ENCODE measurements around the gene KIAA0513.
A peak's percentile ranks its signal among the peaks of the same experiment; 100 is the strongest.
"Not testable (repeated sequence)": the region's sequence is repeated elsewhere in the genome, so short reads cannot be mapped to it uniquely, and the experiment has no call there.

KIAA0513 gene

GRCh38 chr16:85123441-85123840 lies 95.8 kb downstream of the KIAA0513 start:
- DNase-seq: not testable (repeated sequence)

GRCh38 chr16:85123891-85124635 lies 96.5 kb downstream of the KIAA0513 start:
- DNase-seq: no peak

GRCh38 chr16:85124636-85125346 lies 97.2 kb downstream of the KIAA0513 start:
- DNase-seq: no peak

DNA sequence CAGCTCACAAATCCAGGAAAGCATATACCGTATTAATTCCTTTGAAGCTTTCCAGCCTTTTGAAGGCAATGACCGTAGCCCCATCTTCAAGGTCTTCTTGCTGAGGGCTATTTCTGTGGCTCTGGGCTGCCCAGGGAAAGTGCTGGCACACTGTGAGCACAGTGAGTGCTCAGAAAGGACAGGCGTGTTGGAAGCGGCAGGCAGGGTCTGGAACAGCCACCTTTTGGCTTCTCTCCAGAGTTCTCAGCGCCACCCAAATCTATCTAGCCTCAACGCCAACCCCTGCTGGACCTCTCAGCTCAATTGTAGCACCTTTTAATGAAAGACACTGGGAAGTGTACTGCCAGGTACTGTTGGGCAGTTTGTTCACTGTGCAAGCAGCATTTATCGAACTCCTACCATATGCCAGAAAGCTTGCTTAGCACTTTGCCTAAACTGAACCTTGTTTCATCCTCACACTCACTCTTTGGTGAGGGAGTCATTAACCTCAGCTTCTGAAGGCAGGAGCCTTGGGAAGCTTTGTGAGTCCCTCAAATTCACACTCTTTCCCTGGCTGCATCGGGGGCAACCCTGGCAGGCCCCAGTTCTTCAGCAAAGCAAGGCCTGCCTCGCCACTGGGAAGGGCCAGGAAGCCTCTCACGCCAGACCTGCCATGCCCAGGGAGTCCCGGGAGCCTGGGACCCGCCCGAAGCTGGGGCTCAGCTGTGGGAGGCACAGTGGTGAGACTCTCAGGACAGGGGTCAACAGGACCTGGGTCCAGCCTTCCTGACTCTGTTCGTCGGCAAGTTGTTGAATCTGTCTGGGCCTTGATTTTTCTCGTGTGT lies 98.2 kb downstream of the KIAA0513 start:
- no peak for DNase-seq

- no peak for DNase-seq
Observed at GRCh38 chr16:85126394-85126704, 98.8 kb downstream of the KIAA0513 start.

- peak; percentile 67 for DNase-seq
Observed at GRCh38 chr16:85126705-85127378, 99.2 kb downstream of the KIAA0513 start.

DNA sequence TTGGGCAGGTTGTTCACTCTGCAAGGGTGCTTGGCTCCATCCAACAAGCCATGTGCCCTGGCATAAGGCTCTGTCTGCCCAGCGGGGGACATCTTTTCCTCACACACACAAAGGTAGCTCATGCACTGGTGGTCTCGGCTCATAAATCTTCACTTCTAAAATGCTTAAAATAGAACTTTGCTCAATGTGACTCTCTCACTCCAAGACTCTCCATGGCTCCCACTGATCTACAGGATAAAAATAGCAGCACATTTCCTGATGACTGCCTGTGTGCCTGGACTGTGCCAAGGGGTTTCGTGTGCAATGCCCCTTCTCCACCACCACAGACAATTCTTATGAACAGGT lies 99.8 kb downstream of the KIAA0513 start:
- no peak for DNase-seq

DNA sequence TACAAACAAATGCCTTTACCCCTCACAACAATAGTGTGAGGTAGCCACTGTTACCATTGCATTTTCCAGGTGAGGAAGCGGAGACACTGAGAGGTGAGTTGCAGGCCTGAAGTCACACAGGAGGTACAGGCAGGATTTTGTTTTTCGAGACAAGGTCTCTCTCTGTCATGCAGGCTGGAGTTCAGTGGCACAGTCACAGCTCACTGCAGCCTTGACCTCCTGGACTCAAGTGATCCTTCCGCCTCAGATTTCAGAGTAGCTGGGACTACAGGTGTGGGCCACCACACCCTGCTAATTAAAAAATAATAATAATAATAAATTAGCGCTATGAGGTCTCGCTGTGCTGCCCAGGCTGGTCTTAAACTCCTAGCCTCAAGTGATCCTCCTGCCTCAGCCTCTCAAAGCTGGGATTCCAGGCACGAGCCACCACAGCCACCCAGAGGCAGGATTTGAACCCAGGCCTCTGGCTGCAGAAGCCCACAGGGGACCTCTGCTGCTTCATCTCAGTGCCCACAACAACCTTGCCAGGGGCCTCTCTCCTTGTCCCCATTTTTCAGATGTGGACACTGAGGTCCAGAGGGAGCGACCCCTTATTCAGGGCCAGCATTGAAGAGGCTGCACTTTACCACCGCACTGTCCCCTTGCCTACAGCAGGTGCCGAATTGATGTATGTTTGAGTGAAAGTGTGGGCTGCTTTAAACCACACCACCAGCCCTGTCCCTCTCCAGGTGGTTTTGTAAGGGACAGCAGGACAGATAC lies 100.7 kb downstream of the KIAA0513 start:
- DNase-seq: no peak

DNA sequence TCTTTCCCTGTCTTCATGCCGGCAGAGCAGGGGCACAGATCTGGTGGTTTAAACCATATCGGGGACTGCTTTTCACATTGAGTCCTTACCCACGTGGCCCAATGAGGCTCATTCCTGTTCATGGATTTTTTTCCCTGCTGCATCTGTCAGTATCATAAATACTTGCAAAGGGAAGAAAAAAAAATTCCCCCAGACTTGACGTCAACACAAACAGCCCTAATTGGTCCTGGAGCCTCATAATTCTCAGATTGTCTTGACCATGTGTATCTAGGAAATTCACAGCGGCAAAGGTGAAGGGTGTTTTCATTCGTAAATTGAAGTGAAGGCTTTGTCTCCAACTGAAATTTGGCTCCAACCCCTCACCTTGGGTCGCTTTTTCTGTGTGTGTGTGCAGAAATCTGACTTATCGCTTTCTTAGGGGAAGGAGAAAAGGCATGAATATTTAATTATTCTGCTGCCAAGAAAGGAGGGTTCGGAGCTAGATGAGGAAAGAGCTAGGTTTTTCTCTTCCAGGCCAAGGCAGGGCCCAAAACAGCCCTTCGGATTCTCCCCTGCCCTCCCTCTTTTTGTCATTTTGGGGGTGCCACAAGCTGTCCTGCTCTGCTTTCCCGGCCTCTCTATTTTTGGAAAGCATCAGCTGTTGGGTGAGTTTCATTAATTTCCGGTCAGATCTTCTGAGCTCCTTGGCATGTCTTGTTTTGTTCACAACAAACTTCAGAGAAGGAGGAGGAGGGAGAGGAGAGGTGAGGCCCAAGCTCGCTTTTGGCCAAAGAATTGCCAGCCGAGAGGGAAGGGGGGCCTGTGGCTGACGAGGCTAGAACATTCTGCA lies 102.5 kb downstream of the KIAA0513 start:
- no peak for DNase-seq

- DNase-seq: no peak
Observed at GRCh38 chr16:85130705-85131028, 103.1 kb downstream of the KIAA0513 start.

- no peak for DNase-seq
Observed at GRCh38 chr16:85132456-85133289, 105.1 kb downstream of the KIAA0513 start.

- DNase-seq: no peak
Observed at GRCh38 chr16:85133290-85133599, 105.7 kb downstream of the KIAA0513 start.

- DNase-seq: no peak
Observed at GRCh38 chr16:85134076-85134788, 106.6 kb downstream of the KIAA0513 start.

- no peak for DNase-seq
Observed at GRCh38 chr16:85134789-85135142, 107.2 kb downstream of the KIAA0513 start.

- no peak for DNase-seq
Observed at GRCh38 chr16:85136213-85136701, 108.7 kb downstream of the KIAA0513 start.

DNA sequence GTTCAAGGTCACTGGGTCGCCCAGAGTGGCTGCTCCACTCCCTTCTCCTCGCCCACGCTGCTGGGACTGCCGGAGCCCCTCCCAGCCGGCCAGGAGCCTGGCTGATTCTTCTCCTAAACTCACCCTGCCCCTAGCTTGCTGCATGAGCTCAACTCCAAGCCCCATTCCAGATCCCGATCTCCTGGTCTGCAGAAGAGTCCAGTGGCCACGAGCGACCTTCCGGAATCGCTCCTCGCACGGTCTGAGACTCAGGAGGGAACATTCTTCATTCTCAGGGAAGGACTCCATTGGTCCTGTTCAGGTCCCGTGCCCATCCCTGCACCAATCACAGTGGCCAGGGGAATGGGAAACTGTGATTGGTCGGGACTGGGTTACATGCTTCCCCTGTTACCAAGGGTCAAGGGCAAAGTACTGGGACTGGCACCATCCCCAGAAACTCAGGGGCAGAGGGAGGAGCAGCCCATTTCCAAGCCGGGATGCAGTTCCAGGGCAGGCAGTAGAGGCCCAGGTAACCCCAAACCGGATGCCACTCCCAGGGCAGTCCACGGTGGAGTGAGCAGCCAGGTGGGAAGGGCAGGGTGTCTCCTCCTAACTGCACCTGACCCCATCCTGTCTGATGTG lies 109.2 kb downstream of the KIAA0513 start:
- no peak for DNase-seq

DNA sequence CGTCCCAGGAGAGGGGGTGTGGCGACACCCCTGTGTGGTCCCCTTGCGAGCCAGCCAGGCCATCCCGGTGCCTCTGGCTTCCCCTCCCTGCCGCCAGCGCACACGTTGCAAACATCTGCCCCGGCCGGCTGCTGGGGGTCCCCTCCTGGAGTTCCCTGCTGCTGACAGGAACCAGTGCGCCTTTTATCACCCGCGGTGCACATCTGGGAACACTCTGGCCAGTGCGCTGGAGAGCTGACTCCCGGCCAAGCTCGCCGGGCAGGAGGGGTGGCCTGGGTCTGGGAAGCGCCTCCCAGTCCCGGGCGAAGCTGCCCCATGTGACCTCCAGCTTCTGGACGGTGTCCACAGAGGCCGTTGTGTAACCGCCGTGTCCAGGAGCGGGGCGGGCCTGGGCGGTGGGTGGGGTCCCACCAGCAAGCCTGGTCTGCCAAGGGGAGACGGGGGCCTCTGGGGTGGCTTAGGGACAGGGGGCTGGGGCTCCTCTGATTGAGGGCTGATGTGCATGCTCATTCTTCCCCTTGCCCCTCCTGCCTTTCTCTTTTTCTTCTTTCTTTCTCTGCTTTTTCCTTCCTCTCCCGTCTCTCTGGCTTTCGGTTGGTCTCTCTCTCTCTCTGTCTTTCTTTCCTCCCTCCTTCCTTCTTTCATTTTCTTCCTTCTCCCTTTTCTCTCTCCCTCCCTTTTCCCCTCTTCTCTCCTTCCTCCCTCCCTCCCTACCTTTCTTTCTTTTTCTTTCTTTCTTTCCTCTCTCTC lies 109.9 kb downstream of the KIAA0513 start:
- DNase-seq: no peak

- DNase-seq: no peak
Observed at GRCh38 chr16:85138073-85138824, 110.7 kb downstream of the KIAA0513 start.

Measured in stimulated activated CD4-positive, alpha-beta T cell treated with anti-CD3 and anti-CD28 coated beads, Interleukin-15, amount 100 ng/mL, for 24 hours (primary cell).